Vagina (tissue), 2 donors: ENCODE measurements around the gene ITGAV.

Experiments
- POLR2A ChIP-seq, 2 donors: fragments of 450-650 bp; IDR thresholded peaks; one replicate each; pipeline ENCODE4 v1.6.1; 2017; ENCODE audit warnings: antibody characterized with exemption in 2 of 2, mild to moderate bottlenecking in 2 of 2, moderate library complexity in 2 of 2
- TF ChIP-seq, protein P1 (sequence below), 3 experiments: fragments of 450-650 bp in 2 of 3; fragments of 200-600 bp in 1 of 3; sonication (generic) in 1 of 3; IDR thresholded peaks; one replicate each; pipeline ENCODE4 v1.5.1; 2017 to 2019; ENCODE audit warnings: antibody characterized with exemption in 3 of 3, mild to moderate bottlenecking in 2 of 3, moderate library complexity in 2 of 3

DNA sequence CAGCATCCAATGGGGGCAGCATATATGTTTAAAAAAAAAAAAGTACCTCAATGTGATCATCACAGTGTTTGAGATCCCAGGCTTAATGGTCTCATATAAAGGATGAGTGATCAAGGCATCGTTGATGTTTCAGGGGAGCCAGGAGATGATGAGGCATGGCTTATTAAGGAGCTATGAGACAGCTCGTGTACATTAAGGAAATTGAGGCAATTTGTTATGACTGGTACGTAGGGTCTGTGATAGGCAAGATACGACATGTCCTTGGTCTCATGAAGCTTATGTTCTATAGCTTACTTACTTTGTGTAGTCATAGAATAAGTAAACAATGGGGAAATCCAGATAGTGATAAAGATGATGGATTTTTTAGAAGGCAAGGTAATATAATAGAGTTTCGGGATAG lies 54.9 kb downstream of the ITGAV start:
- no peak for TF ChIP-seq POLR2A (IDR thresholded peaks at IDR 0.05)
- TF ChIP-seq, protein P1, sequence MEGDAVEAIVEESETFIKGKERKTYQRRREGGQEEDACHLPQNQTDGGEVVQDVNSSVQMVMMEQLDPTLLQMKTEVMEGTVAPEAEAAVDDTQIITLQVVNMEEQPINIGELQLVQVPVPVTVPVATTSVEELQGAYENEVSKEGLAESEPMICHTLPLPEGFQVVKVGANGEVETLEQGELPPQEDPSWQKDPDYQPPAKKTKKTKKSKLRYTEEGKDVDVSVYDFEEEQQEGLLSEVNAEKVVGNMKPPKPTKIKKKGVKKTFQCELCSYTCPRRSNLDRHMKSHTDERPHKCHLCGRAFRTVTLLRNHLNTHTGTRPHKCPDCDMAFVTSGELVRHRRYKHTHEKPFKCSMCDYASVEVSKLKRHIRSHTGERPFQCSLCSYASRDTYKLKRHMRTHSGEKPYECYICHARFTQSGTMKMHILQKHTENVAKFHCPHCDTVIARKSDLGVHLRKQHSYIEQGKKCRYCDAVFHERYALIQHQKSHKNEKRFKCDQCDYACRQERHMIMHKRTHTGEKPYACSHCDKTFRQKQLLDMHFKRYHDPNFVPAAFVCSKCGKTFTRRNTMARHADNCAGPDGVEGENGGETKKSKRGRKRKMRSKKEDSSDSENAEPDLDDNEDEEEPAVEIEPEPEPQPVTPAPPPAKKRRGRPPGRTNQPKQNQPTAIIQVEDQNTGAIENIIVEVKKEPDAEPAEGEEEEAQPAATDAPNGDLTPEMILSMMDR (IDR thresholded peaks at IDR 0.05) = no peak
